GM23338 (cell line): ENCODE data around the gene TUBB4A. TPM values are rescaled to one million over a fixed set of nuclear protein-coding genes. Genes with fewer than 3 reads are reported as not detected.

Source experiments
- ATAC-seq: fragments of 200-7000 bp; cut with Tn5 transposase; 3 replicates; pipeline ENCODE4 v1.9.1; 2020
- DNase-seq: peaks from one replicate; pipeline ENCODE4 v3.0.0-alpha.2; 2015; ENCODE audit warnings: low spot score
- H2AFZ ChIP-seq: fragments of 200-600 bp; sonication (generic); 2 replicates; pipeline ENCODE4 v1.8.0; 2016; ENCODE audit warnings: antibody characterized with exemption, mild to moderate bottlenecking, moderate library complexity
- H3F3A ChIP-seq: fragments of 200-600 bp; sonication (generic); replicated peaks from 2 replicates; pipeline ENCODE4 v1.8.0; 2017; ENCODE audit warnings: antibody characterized with exemption, mixed run types, low read depth
- H3K27ac ChIP-seq: fragments of 200-600 bp; sonication (generic); 2 replicates; pipeline ENCODE4 v1.6.1; 2016; ENCODE audit warnings: low read depth
- H3K27me3 ChIP-seq: fragments of 200-600 bp; sonication (generic); 2 replicates; pipeline ENCODE4 v1.8.0; 2016; ENCODE audit warnings: mild to moderate bottlenecking, mixed run types, moderate library complexity; ENCODE audit not compliant: insufficient read depth
- H3K36me3 ChIP-seq: fragments of 200-600 bp; sonication (generic); 2 replicates; pipeline ENCODE4 v1.8.0; 2016; ENCODE audit warnings: mild to moderate bottlenecking; ENCODE audit not compliant: insufficient read depth
- H3K4me1 ChIP-seq: fragments of 200-600 bp; sonication (generic); 2 replicates; pipeline ENCODE4 v1.8.0; 2016; ENCODE audit warnings: mild to moderate bottlenecking, moderate library complexity; ENCODE audit not compliant: insufficient read depth
- H3K4me2 ChIP-seq: fragments of 200-600 bp; sonication (generic); 2 replicates; pipeline ENCODE4 v1.7.1; 2017; ENCODE audit warnings: mixed run types
- H3K4me3 ChIP-seq: fragments of 200-600 bp; sonication (generic); 2 replicates; pipeline ENCODE4 v1.6.1; 2016; ENCODE audit warnings: mixed run types
- H3K79me2 ChIP-seq: fragments of 200-600 bp; sonication (generic); replicated peaks from 2 replicates; pipeline ENCODE4 v1.8.0; 2017; ENCODE audit warnings: mild to moderate bottlenecking; ENCODE audit not compliant: insufficient read depth
- H3K9me2 ChIP-seq: fragments of 200-600 bp; sonication (generic); 2 replicates; pipeline ENCODE4 v1.8.0; 2017; ENCODE audit not compliant: insufficient read depth
- H4K20me1 ChIP-seq: fragments of 200-600 bp; sonication (generic); replicated peaks from 2 replicates; pipeline ENCODE4 v1.8.0; 2017; ENCODE audit warnings: mild to moderate bottlenecking; ENCODE audit not compliant: insufficient read depth
- H3K27ac Mint-ChIP-seq: 2 replicates; pipeline ENCODE4 v1.8.0; 2020; ENCODE audit warnings: inconsistent platforms, mild to moderate bottlenecking, moderate library complexity, mixed read lengths
- H3K27me3 Mint-ChIP-seq: 3 replicates; pipeline ENCODE4 v1.8.0; 2022; ENCODE audit warnings: low read depth, mild to moderate bottlenecking, moderate library complexity, mixed read lengths, inconsistent platforms; ENCODE audit not compliant: insufficient read depth, poor library complexity
- H3K36me3 Mint-ChIP-seq: 3 replicates; pipeline ENCODE4 v1.8.0; 2021; ENCODE audit warnings: low read depth, mild to moderate bottlenecking, inconsistent platforms, moderate library complexity, mixed read lengths
- H3K4me1 Mint-ChIP-seq: 3 replicates; pipeline ENCODE4 v1.8.0; 2020; ENCODE audit warnings: mild to moderate bottlenecking, inconsistent platforms, mixed read lengths
- H3K4me3 Mint-ChIP-seq: 3 replicates; pipeline ENCODE4 v1.8.0; 2021; ENCODE audit warnings: moderate library complexity, mild to moderate bottlenecking, inconsistent platforms, mixed read lengths
- H3K9me3 Mint-ChIP-seq: 3 replicates; pipeline ENCODE4 v1.8.0; 2020; ENCODE audit warnings: moderate library complexity, mild to moderate bottlenecking, inconsistent platforms, mixed read lengths
- CREB1 ChIP-seq: fragments of 250-450 bp; sonication (Bioruptor Pico); IDR thresholded peaks from 2 replicates; pipeline ENCODE4 v1.5.0; 2020; ENCODE audit warnings: low read depth, mild to moderate bottlenecking, moderate library complexity
- ETS1 ChIP-seq: IDR thresholded peaks from 2 replicates; pipeline ENCODE4 v1.6.1; 2016; ENCODE audit warnings: antibody characterized with exemption
- EZH2 ChIP-seq: fragments of 200-600 bp; sonication (generic); IDR thresholded peaks from one replicate; pipeline ENCODE4 v1.8.0; 2017; ENCODE audit warnings: antibody characterized with exemption, mild to moderate bottlenecking, low read depth; ENCODE audit not compliant: unreplicated experiment
- EZH2phosphoT487 ChIP-seq: fragments of 200-600 bp; sonication (generic); IDR thresholded peaks from one replicate; pipeline ENCODE4 v1.8.1; 2018; ENCODE audit warnings: antibody characterized with exemption; ENCODE audit not compliant: unreplicated experiment
- JUNB ChIP-seq: IDR thresholded peaks from one replicate; pipeline ENCODE4 v1.6.1; 2016; ENCODE audit warnings: antibody characterized with exemption; ENCODE audit not compliant: unreplicated experiment
- NANOG ChIP-seq: IDR thresholded peaks from 2 replicates; pipeline ENCODE4 v1.6.1; 2016; ENCODE audit warnings: antibody characterized with exemption, borderline replicate concordance
- POLR2AphosphoS5 ChIP-seq: IDR thresholded peaks from 2 replicates; pipeline ENCODE4 v1.6.1; 2016; ENCODE audit warnings: antibody characterized with exemption, low read depth
- STAT1 ChIP-seq: IDR thresholded peaks from one replicate; pipeline ENCODE4 v1.6.1; 2016; ENCODE audit warnings: antibody characterized with exemption; ENCODE audit not compliant: unreplicated experiment
- ZNF114 ChIP-seq: fragments of 250-450 bp; sonication (Bioruptor Pico); IDR thresholded peaks from 2 replicates; pipeline ENCODE4 v1.5.0; 2020; ENCODE audit warnings: mild to moderate bottlenecking, moderate library complexity
- ZNF331 ChIP-seq: fragments of 250-450 bp; sonication (Bioruptor Pico); IDR thresholded peaks from 2 replicates; pipeline ENCODE4 v1.5.0; 2020; ENCODE audit warnings: low read depth, mild to moderate bottlenecking, moderate library complexity
- ZNF462 ChIP-seq: fragments of 250-450 bp; sonication (Bioruptor Pico); IDR thresholded peaks from 2 replicates; pipeline ENCODE4 v1.5.0; 2020; ENCODE audit warnings: mild to moderate bottlenecking, moderate library complexity
- polyA plus RNA-seq: library from polyadenylated mRNA; unstranded; fragments of >200 nt; fragmentation: Nextera tagmentation; extraction: Ambion mirVana; gene quantifications from 2 replicates; pipeline ENCODE4 v1.2.1, GENCODE V29; 2016
- total RNA-seq: library from RNA; depleted of rRNA; stranded (reverse); fragments of >200 nt; shearing (Covaris generic); gene quantifications from 2 replicates; pipeline ENCODE4 v1.2.3, GENCODE V29; 2014
- TF ChIP-seq, protein P1 (sequence below), 2 experiments: fragments of 200-600 bp in 1 of 2; sonication (generic) in 1 of 2; conservative IDR thresholded peaks; 2 replicates each; pipeline versions ENCODE4 v1.5.1 to v1.6.1; 2016 to 2017; ENCODE audit warnings: antibody characterized with exemption in 2 of 2, low read depth in 2 of 2, mild to moderate bottlenecking in 2 of 2, moderate library complexity in 1 of 2
- TF ChIP-seq, protein P2 (sequence below): IDR thresholded peaks from one replicate; pipeline ENCODE4 v1.6.1; 2018; ENCODE audit warnings: antibody characterized with exemption; ENCODE audit not compliant: unreplicated experiment

Gene TUBB4A
- total and polyA plus RNA-seq, 2 experiments from 2014 or later: 32.9 to 41.7 TPM

GRCh38 chr19:6527893-6528543 is 25.9 kb upstream of the TUBB4A start:
- H3K27ac Mint-ChIP-seq: no peak overlapping the region
- H3K9me2 ChIP-seq: no peaks in the 10 kb centered on the region
- H3K4me2 ChIP-seq: peak overlapping the region; percentile 49
- H3K27me3 ChIP-seq: peaks cover 36% of the 10 kb centered on the region
- H3K4me3 ChIP-seq: no peak overlapping the region
- no peaks in the 10 kb centered on the region for H3K36me3 ChIP-seq
- H3K9me3 Mint-ChIP-seq: peaks cover 42% of the 10 kb centered on the region
- H2AFZ ChIP-seq: 0 out of 2 replicates have a peak overlapping the region, but pooled peaks have one; percentile 24
- no peak overlapping the region for H3K4me3 Mint-ChIP-seq
- H4K20me1 ChIP-seq: no peaks in the 10 kb centered on the region
- peaks cover 22% of the 10 kb centered on the region for H3K4me1 Mint-ChIP-seq
- peaks cover 30% of the 10 kb centered on the region for H3K4me1 ChIP-seq
- H3K27ac ChIP-seq: no peak overlapping the region
- DNase-seq (no peak), ATAC-seq (no peak)
- peaks cover 35% of the 10 kb centered on the region for H3K27me3 Mint-ChIP-seq
- TF ChIP-seq ZNF462 (CRISPR knock-in tag) (no peak), STAT1 (no peak), ETS1 (no peak), POLR2AphosphoS5 (no peak), JUNB (no peak), ZNF331 (CRISPR knock-in tag) (no peak), CREB1 (CRISPR knock-in tag) (no peak), ZNF114 (CRISPR knock-in tag) (no peak), EZH2phosphoT487 (no peak), EZH2 (no peak), NANOG (no peak)
- TF ChIP-seq, protein P1, sequence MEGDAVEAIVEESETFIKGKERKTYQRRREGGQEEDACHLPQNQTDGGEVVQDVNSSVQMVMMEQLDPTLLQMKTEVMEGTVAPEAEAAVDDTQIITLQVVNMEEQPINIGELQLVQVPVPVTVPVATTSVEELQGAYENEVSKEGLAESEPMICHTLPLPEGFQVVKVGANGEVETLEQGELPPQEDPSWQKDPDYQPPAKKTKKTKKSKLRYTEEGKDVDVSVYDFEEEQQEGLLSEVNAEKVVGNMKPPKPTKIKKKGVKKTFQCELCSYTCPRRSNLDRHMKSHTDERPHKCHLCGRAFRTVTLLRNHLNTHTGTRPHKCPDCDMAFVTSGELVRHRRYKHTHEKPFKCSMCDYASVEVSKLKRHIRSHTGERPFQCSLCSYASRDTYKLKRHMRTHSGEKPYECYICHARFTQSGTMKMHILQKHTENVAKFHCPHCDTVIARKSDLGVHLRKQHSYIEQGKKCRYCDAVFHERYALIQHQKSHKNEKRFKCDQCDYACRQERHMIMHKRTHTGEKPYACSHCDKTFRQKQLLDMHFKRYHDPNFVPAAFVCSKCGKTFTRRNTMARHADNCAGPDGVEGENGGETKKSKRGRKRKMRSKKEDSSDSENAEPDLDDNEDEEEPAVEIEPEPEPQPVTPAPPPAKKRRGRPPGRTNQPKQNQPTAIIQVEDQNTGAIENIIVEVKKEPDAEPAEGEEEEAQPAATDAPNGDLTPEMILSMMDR (conservative IDR thresholded peaks at IDR 0.05; ENCODE audit: low read depth in 2 of 2): no peak
- TF ChIP-seq, protein P2, sequence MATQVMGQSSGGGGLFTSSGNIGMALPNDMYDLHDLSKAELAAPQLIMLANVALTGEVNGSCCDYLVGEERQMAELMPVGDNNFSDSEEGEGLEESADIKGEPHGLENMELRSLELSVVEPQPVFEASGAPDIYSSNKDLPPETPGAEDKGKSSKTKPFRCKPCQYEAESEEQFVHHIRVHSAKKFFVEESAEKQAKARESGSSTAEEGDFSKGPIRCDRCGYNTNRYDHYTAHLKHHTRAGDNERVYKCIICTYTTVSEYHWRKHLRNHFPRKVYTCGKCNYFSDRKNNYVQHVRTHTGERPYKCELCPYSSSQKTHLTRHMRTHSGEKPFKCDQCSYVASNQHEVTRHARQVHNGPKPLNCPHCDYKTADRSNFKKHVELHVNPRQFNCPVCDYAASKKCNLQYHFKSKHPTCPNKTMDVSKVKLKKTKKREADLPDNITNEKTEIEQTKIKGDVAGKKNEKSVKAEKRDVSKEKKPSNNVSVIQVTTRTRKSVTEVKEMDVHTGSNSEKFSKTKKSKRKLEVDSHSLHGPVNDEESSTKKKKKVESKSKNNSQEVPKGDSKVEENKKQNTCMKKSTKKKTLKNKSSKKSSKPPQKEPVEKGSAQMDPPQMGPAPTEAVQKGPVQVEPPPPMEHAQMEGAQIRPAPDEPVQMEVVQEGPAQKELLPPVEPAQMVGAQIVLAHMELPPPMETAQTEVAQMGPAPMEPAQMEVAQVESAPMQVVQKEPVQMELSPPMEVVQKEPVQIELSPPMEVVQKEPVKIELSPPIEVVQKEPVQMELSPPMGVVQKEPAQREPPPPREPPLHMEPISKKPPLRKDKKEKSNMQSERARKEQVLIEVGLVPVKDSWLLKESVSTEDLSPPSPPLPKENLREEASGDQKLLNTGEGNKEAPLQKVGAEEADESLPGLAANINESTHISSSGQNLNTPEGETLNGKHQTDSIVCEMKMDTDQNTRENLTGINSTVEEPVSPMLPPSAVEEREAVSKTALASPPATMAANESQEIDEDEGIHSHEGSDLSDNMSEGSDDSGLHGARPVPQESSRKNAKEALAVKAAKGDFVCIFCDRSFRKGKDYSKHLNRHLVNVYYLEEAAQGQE: no peak
- H3K36me3 Mint-ChIP-seq: peaks cover 19% of the 10 kb centered on the region
- peaks cover 10% of the 10 kb centered on the region for H3F3A ChIP-seq
- no peaks in the 10 kb centered on the region for H3K79me2 ChIP-seq
